Measurements from ENCODE around the gene AGTPBP1. TPM values are rescaled to one million over a fixed set of nuclear protein-coding genes. Genes with fewer than 3 reads are reported as not detected.

Gene AGTPBP1
- total and polyA plus RNA-seq, 2 of the 8 experiments (the other 6 are each of a cell fraction or from before 2014, with no cell fraction given): 13.4 to 65.2 TPM

DNA sequence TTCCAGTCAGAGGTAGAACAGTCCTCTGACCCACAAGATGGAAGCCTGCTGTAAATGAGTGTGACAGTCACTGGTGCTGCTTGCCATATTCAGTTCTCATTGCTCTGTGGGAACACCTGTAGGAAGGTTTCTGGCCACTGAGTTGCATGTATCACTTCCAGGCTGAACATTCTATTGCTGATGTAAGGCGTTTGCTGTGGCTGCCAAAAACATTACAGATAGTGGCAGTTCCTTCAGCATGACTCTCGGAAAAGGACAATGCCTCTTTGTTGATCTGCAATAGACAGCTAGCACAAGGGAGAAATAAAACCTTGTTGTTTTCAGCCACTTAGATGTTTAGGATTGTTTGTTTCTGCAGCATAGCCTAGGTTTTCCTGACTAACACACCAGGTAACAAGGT lies 217.2 kb downstream of the AGTPBP1 start (continued):
- TF ChIP-seq, protein P1, sequence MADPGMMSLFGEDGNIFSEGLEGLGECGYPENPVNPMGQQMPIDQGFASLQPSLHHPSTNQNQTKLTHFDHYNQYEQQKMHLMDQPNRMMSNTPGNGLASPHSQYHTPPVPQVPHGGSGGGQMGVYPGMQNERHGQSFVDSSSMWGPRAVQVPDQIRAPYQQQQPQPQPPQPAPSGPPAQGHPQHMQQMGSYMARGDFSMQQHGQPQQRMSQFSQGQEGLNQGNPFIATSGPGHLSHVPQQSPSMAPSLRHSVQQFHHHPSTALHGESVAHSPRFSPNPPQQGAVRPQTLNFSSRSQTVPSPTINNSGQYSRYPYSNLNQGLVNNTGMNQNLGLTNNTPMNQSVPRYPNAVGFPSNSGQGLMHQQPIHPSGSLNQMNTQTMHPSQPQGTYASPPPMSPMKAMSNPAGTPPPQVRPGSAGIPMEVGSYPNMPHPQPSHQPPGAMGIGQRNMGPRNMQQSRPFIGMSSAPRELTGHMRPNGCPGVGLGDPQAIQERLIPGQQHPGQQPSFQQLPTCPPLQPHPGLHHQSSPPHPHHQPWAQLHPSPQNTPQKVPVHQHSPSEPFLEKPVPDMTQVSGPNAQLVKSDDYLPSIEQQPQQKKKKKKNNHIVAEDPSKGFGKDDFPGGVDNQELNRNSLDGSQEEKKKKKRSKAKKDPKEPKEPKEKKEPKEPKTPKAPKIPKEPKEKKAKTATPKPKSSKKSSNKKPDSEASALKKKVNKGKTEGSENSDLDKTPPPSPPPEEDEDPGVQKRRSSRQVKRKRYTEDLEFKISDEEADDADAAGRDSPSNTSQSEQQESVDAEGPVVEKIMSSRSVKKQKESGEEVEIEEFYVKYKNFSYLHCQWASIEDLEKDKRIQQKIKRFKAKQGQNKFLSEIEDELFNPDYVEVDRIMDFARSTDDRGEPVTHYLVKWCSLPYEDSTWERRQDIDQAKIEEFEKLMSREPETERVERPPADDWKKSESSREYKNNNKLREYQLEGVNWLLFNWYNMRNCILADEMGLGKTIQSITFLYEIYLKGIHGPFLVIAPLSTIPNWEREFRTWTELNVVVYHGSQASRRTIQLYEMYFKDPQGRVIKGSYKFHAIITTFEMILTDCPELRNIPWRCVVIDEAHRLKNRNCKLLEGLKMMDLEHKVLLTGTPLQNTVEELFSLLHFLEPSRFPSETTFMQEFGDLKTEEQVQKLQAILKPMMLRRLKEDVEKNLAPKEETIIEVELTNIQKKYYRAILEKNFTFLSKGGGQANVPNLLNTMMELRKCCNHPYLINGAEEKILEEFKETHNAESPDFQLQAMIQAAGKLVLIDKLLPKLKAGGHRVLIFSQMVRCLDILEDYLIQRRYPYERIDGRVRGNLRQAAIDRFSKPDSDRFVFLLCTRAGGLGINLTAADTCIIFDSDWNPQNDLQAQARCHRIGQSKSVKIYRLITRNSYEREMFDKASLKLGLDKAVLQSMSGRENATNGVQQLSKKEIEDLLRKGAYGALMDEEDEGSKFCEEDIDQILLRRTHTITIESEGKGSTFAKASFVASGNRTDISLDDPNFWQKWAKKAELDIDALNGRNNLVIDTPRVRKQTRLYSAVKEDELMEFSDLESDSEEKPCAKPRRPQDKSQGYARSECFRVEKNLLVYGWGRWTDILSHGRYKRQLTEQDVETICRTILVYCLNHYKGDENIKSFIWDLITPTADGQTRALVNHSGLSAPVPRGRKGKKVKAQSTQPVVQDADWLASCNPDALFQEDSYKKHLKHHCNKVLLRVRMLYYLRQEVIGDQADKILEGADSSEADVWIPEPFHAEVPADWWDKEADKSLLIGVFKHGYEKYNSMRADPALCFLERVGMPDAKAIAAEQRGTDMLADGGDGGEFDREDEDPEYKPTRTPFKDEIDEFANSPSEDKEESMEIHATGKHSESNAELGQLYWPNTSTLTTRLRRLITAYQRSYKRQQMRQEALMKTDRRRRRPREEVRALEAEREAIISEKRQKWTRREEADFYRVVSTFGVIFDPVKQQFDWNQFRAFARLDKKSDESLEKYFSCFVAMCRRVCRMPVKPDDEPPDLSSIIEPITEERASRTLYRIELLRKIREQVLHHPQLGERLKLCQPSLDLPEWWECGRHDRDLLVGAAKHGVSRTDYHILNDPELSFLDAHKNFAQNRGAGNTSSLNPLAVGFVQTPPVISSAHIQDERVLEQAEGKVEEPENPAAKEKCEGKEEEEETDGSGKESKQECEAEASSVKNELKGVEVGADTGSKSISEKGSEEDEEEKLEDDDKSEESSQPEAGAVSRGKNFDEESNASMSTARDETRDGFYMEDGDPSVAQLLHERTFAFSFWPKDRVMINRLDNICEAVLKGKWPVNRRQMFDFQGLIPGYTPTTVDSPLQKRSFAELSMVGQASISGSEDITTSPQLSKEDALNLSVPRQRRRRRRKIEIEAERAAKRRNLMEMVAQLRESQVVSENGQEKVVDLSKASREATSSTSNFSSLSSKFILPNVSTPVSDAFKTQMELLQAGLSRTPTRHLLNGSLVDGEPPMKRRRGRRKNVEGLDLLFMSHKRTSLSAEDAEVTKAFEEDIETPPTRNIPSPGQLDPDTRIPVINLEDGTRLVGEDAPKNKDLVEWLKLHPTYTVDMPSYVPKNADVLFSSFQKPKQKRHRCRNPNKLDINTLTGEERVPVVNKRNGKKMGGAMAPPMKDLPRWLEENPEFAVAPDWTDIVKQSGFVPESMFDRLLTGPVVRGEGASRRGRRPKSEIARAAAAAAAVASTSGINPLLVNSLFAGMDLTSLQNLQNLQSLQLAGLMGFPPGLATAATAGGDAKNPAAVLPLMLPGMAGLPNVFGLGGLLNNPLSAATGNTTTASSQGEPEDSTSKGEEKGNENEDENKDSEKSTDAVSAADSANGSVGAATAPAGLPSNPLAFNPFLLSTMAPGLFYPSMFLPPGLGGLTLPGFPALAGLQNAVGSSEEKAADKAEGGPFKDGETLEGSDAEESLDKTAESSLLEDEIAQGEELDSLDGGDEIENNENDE (IDR thresholded peaks at IDR 0.05; ENCODE audit: insufficient replicate concordance, low read length): no peak
- TF ChIP-seq CHD1 (IDR thresholded peaks at IDR 0.05; ENCODE audit: low read depth, low read length) (no peak), SIX5 (IDR thresholded peaks at IDR 0.05; ENCODE audit: low read depth, low read length) (no peak), SP4 (IDR thresholded peaks at IDR 0.05; ENCODE audit: low read length) (no peak), CEBPB (IDR thresholded peaks at IDR 0.05; ENCODE audit: low read depth, low read length) (no peak), GTF2F1 (IDR thresholded peaks at IDR 0.05; ENCODE audit: borderline replicate concordance, low read depth, low read length) (no peak), NANOG (IDR thresholded peaks at IDR 0.05; ENCODE audit: insufficient read depth, low read depth, low read length, poor library complexity, severe bottlenecking) (no peak), POLR2AphosphoS5 (IDR thresholded peaks at IDR 0.05; ENCODE audit: low read depth, low read length) (no peak), YY1 (IDR thresholded peaks at IDR 0.05; ENCODE audit: low read depth, low read length) (no peak), SP1 (IDR thresholded peaks at IDR 0.05; ENCODE audit: low read depth, low read length) (no peak), CREB1 (IDR thresholded peaks at IDR 0.05) (no peak), RFX5 (IDR thresholded peaks at IDR 0.05; ENCODE audit: borderline replicate concordance, low read depth, low read length) (no peak)
- TF ChIP-seq, protein P2, sequence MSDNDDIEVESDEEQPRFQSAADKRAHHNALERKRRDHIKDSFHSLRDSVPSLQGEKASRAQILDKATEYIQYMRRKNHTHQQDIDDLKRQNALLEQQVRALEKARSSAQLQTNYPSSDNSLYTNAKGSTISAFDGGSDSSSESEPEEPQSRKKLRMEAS (IDR thresholded peaks at IDR 0.05): no peak

Measured in H1 (cell line).